Left ventricle myocardium superior (tissue), 1 donor: Measurements from ENCODE around the gene GOLGA1. TPM values are rescaled to one million over a fixed set of nuclear protein-coding genes. Genes with fewer than 3 reads are reported as not detected.

Experiments
- ATAC-seq: fragments of 200-7000 bp; cut with Tn5 transposase; one replicate; pipeline ENCODE4 v1.9.1; 2020; ENCODE audit warnings: mild to moderate bottlenecking, moderate library complexity
- DNase-seq: peaks from one replicate; pipeline ENCODE4 v3.0.0-alpha.2; 2020
- intact Hi-C: fragments of 100-400 bp; cut with micrococcal nuclease; formaldehyde crosslinking; loops from one replicate; pipeline ENCODE4 v1.11.0; 2022
- total RNA-seq: library from RNA; stranded (reverse); fragmentation: NEBNext Ultra II Directional; extraction: Animal tissue kit (Norgen Biotek cat#: 25700); gene quantifications from one replicate; pipeline ENCODE4 v1.2.1, GENCODE V29; 2021
- donor health status: DM: no; HTN: yes; CAD: no; lungs with severe emphysema.

Gene GOLGA1
- total RNA-seq, 1 donor from 2014 or later, result 19.9 TPM

DNA sequence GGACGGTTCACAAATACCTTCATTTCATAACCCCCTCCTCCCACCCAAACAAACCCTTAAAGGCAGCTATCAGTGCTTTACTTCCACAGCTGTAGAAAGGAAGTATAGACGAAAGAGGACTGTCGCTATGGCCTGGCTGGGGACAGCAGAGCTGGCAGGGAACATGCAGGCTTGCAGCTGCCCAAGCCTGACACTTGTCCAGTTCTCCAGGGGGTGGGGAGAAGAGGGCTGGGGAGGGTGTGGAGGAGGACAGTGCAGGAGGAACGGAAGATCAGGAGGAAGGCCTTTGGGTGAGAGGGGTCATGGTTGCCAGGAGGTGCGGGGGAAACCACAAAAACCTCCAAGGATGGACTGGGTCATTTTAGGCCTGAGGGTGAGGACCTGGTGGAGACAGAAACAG is 53.1 kb downstream of the GOLGA1 start:
- ATAC-seq (no peak), DNase-seq (no peak)
- intact Hi-C loops, result no loop called here

DNA sequence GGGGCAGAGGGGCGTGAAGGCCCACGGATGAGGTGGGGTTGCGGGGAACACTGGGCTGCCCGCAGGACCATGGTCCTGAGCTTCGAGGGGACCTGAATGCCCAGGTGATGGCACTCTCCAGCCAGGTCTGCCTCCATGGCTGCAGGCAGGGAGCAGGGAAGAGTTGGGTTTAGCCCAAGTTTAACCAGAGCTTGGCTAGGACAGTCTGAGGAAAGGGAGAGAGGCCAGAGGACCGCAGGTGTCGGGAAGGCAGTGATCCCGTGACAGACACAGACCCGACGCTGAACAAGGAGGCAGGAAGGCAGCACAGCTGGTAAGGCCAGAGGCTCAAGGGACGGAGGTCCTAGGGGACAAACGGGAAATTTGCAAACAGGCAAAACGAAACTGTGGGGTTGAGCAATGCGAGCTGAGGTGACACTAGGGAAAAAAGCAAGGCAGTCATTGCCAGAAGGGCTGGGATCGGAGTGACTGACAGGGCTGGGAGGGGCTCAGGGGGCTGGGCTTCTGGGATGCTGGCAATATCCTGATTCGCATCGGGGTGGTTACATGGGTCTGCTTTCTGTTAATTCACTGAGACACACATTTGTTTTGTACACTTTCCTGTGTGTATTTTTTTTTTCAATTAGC is 53.9 kb downstream of the GOLGA1 start:
- DNase-seq (no peak), ATAC-seq (peak; percentile 46)
- intact Hi-C loops, result no loop called here

DNA sequence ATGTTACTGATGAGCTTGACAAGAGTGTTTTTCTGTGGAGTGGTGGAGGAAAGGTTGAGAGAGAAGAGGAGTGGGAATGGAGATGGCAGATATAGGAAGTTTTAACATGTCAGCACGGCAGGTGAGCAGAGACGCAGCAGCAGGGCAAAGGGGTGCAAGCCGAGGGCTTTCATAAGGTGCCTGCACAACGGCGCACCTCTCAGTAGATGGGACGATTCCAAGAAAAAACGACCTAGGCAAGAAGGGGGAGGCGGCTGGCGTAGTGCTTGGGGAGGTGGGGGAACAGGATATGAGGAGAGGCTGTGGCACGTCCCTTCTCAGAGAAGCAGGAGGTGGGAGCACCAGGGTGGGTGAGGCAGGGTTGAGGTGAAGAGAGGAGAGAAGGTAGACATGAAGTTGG is 54.4 kb downstream of the GOLGA1 start:
- intact Hi-C loops, result no loop called here
- ATAC-seq (no peak), DNase-seq (no peak)

DNA sequence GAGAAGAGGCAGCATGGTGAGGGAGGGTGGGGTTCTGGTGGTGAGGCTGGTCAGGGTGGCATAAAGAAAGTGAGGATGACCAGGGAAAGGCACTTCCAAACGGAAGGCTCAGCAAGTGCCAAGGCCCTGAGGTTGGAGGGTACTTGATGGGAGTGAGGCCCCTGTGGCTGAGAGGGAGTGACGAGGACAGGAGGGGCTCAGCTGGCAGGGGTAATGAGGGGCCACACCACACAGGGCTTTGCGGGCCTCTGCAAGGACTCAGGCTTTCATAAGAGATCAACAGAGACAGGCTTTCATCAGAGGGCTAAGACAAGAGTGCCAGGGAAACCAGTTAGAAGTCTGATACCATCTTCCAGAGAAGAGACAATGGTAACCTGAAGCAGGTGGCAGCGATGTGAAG is 55.3 kb downstream of the GOLGA1 start:
- no peak for ATAC-seq
- intact Hi-C loops, result no loop called here
- DNase-seq, result no peak

DNA sequence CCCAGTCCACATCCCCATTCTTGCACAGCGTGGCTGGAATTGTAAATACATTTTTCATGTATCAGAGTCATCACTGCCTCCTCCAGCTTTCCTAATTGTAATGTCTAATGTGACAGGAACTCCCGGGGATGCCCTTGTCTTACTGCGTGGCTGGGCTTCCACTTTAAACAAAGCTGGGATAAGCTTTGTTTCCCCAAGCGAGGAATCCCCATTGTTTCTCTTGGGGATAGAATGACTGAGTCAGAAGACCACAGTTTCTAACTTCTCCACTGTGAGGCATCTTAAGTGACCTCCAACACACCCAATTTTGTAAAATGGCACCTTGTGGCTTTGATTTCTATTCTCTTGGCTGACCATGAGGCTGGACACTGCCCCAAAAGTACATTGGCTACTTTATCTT is 56.5 kb downstream of the GOLGA1 start:
- intact Hi-C loops, result no loop called here
- ATAC-seq (no peak), DNase-seq (no peak)

DNA sequence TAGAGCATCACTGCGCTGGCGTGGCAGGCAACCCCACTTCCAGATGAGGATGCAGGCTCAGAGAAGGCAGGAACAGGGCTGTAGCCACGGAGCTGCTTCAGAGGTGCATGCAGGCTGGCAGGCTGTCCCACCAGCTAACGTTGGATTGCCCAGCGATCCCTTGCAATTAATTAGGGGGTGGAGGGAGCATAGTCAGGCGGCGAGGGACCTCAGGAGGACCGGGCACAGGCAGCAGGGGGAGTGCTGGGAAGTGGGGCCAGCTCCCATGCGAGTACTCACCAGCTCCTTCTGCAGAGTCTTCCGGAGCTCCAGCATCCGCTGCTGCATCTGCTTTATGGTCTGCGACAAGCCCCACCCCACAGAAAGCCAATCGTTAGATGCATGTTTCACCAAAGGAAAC is 58.7 kb downstream of the GOLGA1 start:
- DNase-seq (no peak), ATAC-seq (peak; percentile 10)
- intact Hi-C loops, result no loop called here

DNA sequence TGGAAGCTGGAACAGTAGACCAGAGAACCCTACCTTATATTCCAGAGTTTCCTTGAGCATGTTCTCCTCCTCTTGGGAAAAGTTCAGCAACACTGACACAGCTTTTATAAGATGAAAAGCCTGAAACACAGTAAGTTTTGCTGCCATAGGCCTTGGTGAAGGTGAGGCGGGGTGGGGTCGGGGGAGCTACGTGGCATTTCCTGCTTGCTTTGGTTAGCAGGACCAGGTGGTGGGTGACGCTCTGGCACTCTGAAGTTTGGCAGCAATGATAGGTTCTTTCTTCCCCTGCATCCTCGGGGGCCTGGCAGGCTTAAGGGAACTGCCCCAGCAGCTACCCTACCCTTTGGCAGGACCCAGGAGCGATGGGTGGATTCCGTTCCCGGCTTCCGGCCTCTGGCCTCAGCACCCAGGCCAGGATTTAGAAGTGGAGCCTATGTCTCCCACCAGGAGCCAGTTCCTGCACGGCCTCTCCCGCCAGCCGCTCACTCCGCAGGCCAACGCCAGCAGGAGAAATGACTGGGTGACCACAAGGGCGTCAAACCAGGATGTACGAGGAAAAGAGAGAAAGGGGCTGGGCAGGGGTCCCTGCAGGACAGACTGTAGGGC is 59.6 kb downstream of the GOLGA1 start:
- no peak for ATAC-seq
- no peak for DNase-seq
- intact Hi-C loops, result no loop called here

DNA sequence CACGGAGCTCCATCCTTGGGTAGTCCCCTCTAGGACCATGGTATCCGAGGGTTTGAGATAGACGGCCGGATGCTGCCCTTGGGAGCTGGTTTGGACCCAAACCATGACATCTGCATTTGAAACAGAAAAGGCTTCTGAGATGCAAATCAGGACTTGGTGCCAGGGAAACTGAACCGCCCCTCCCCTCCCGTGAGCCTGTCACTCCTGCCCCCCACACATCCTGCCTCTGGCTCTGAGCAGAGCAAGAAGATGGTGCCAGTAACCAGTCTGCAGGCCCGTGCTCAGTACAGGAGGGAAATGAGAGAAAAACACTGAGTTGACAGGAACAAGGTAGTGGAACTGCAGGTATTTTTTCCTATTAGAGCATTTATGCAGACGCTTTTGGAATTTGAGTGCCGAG is 60.4 kb downstream of the GOLGA1 start:
- DNase-seq (no peak), ATAC-seq (no peak)
- intact Hi-C loops, result no loop called here

DNA sequence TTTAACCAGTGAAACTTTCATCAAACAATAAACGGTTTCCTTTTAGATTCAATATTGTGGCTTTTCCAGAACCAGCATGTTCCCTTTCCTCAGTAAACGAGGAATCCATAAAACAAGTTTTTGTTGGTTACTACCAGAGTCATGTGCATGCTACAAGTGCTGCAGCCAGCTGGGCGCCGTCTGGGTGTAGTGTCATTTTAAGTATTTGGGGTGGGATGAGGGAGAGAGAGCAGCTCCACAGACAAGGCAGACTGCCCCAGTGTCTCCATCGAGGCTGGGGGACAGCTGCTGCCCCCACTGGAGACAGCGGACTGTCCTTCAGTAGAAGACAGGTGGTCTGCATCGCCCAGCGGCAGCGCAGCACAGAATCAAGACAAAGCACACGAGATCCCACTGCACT is 61.7 kb downstream of the GOLGA1 start:
- intact Hi-C loops, result no loop called here
- ATAC-seq (no peak), DNase-seq (no peak)

DNA sequence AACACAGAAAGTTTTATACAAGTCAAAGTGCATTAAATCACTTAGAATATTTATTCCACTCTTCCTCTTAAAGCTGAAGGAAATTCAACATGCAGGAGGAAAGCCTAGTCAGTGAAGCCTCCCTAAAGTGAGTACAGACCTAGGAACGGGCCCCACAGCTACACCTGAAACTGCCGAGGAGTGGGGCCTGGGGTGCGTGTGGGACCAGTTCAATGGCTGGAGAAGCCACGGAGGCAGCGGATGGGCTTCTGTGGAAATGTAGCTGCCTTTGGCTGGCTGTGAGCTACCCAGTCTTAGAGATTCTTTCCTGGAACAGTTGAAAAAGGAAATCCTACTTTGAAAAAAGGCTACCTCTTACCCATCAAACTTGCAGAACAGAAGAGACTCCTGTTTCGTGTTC is 62.4 kb downstream of the GOLGA1 start:
- ATAC-seq, result no peak
- intact Hi-C loops, result no loop called here
- no peak for DNase-seq

DNA sequence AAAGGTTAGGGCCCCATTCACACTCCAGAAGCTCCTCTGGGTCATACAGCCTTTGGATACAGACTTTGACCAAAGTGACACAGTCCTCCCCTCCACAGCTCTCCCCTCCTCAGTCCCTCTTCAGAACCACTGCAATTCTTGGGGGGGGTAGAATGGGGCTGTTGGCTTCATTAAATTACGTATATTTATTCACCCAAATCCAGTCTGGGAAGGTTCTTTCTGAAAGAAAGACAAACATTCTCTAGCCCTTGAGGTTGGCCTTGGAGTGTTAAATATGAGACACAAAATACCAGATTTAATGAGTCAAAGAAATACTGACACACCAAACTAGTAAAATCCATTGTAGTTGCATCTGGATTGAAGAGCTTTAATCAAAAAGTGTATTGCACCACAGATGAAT is 62.9 kb downstream of the GOLGA1 start:
- ATAC-seq, result no peak
- intact Hi-C loops, result no loop called here
- no peak for DNase-seq

DNA sequence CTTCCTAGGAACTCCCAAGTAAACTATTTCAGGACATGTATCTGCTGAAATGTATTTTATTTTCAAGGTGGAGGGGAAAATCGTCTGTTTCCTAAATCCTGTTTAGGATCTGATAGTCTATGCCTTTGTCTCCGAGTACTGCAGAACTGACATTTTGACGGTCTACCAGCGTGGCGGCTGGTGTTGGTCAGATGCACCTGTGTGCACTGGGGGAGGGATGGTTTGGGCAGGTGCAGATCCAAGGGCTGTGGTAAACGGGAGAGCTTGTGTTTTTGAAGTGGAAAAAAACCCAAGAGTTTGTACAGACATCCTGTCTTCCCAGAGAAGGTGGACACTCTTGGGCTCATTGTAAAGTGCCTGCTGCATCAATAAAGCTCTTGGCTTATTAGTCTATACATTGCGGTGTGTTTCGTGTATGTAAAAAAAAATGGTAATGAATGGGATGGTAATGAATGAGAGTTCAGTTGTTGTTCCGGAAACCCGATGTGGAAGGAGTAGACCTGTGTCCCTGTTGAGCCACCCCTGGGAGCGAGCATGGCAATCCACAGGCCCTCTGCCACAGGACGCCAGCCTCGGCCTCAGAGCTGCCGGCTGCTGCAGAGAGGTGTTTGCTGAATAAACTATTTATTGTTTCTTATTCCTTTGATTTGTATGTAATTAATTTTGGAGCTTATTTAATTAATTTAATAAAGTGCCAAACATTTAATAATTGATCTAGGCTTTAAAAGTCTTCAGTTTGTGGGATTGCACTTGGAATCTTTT is 63.7 kb downstream of the GOLGA1 start:
- ATAC-seq (no peak), DNase-seq (no peak)
- intact Hi-C loops, result no loop called here

DNA sequence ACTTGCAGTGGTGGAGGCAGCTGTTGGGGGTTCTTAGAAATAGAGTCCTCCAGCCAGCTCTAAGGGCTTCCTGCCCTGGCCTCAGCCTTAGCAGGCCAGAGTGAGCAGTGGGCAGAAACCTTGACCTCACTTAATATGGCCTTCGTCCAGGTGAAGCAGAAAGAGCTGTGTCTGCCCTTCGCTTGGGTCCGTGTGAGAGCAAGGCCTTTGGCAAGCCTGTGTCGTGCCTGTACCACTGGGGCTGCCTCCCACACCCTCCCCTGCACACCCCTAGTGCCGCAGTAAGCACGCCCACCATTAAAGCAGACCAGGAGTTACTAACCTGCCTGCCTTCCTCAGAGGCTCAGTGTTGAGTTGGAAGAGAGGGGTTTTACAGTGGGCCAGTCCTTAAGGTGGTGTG is 65.4 kb downstream of the GOLGA1 start:
- ATAC-seq (no peak), DNase-seq (no peak)
- intact Hi-C loops, result no loop called here

DNA sequence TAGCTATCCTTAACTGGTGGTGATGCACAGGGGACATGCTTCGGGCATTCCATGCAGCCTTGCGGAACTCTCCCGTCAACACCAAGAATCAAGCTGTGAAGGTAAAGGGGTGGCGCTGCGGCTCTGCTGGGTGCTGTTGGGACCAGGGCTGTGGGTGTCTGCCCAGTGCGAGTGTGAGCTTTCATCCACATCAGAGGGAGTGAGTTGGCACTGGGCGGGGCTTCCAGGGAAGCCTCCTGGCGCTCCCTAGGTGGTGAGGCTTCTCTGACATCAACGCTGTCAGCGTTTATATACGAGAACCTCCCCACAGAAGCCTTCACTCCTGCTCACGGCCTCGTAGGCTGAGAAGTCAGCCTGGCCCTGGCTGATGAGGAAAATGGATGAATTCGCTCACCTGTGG is 67.2 kb downstream of the GOLGA1 start:
- DNase-seq (no peak), ATAC-seq (no peak)
- intact Hi-C loops, result no loop called here

DNA sequence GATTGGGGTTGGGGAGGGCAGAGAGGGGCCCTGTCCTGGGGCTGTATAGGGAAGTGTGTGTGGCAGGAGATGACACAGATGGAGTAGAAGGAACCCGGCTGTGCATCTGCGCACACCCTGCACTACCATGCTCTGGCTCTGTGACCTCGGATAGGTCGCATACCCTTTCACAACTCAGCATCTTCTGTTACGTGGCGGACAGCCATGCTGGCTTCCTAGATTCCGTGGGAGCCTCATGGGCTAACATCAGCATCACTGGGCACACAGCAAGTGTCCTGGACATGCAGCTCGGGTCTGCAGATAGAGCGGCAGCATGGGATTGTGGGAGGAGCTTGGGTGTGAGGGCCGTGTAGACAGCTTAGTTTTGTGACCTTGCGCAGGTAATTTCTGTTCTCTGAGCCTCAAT is 69.7 kb downstream of the GOLGA1 start:
- intact Hi-C loops, result no loop called here
- ATAC-seq, result no peak
- no peak for DNase-seq

DNA sequence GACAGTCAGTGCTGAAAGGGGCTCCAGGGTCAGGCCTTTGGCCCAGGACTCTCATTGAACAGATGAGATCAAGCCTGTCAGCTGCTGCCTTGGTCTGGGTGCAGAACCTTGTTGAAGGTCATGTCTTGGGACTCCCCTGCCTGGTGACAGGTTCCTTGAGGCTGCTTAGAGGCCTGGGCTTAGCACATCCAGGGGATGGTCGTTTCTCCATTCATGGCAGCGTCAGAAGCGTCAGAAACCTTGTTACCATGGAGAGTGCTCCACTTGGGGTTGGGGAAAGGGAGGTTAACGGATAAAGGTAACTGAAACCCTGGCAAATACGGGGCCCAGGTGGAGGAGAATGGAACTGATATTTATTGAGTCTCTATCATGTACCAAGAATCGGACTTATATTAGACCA is 70.2 kb downstream of the GOLGA1 start:
- intact Hi-C loops, result no loop called here
- DNase-seq (no peak), ATAC-seq (no peak)

DNA sequence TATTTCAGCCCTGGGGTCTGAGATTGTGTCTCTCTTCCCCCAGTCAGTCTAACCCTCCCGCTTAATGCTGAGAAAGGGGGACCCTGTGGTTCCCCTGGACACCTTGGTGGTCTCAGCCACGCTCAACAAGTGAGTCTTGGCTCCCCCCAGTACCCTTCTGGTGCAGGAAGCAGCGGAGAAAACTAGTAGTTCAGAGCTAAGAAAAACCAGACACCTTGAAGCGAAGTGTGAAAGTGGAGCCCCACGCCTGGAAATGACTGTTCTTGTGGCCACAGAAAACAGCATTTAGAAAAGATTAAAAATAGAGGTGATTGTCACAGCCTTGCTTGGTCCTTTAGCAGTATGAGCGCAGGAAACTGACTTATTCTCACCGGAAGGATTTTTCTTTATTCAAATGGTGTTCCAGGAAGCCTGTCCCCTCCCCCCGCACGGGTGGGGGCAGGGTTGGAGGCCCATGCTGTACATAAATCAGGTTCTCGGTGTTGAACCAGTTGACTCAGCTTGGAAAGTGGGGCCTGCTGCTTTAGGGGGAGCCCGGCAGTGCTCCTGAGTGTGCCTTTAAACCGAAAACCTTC is 70.8 kb downstream of the GOLGA1 start:
- peak; percentile 63 for DNase-seq
- no peak for ATAC-seq
- intact Hi-C loops, result no loop called here

DNA sequence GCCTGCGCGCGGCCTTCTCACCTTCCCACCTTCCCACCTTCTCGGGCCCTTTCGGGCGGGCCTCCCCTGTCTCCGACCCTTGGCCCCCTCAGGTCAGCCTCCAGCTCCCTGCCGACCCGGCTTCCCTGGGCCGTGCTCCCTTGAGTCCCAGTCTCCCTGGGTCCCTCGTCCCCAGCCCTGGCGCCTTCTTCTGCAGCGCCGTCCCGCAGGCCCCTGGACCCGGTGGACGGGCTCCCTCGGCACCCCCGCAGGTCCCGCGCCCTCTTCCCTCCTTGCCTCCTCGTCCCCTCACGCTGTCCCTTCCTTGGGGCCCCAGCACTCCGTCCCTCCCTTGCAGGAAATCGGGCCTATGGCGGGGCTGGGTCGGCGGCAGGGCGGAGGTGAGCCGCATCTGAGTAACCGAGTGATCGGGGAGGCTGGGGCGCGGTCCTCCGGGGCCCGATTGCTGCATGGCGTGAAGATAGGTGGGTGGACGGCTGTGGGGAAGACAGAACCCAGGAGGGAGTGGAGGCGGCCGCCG is 71.4 kb downstream of the GOLGA1 start:
- intact Hi-C loops, result no loop called here
- peak; percentile 57 for DNase-seq
- peak; percentile 3 for ATAC-seq

DNA sequence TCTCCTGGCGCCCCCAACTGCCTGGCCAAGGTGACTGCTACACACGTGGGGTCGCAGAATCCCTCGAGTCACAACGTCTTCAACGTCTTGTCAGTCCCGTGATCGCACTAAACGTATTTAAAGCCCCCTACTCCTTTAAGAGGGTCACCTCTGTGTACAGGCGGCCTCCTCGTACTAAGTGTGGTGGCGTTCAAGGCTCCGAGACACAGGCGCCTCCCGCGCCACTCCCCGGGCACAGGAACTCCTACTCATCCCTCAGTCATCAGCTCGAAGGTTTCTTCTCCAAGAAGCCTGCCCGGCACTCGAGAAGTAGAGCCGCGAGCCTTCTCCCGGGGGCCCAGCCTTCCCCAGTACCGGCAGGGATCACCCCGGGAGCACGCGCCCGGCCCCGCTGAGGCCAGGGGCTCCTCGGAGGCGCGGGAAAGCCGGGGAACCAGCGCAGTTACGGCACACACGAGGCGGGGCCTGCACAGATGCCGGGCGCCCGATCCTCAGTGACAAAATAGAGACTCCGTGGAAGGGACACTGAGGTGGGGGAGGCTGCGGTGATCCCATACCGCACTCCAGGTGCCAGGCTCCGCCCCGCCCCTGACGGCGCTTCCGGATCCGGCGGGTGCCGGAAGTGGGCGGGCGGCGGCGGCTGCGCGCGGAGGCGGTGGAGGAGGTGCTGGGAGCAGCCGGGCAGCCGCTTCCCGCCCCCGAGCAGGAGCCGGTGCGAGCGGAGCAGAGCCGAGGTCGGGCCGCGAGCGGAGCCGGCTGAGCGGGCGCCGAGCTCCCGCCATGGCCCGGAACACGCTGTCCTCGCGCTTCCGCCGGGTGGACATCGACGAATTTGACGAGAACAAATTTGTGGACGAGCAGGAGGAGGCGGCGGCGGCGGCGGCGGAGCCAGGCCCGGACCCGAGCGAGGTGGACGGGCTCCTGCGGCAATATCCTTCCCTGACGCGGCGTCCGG is 72.1 kb downstream of the GOLGA1 start:
- DNase-seq (peak; percentile 94), ATAC-seq (peak; percentile 91)
- intact Hi-C loops, result no loop called here
